BE2C (cell line): Measurements from ENCODE around the gene SYT7.

Experiments
- DNase-seq: peaks from one replicate; pipeline ENCODE4 v3.0.0-alpha.2; 2020
- H3K27me3 ChIP-seq: fragments of 250-450 bp; sonication (Bioruptor Pico); 2 replicates; pipeline ENCODE4 v1.5.1; 2020; ENCODE audit warnings: mild to moderate bottlenecking
- H3K36me3 ChIP-seq: fragments of 250-450 bp; sonication (Bioruptor Pico); 2 replicates; pipeline ENCODE4 v1.5.1; 2020; ENCODE audit warnings: mild to moderate bottlenecking
- H3K4me1 ChIP-seq: fragments of 250-450 bp; sonication (Bioruptor Pico); 2 replicates; pipeline ENCODE4 v1.5.1; 2020
- H3K4me3 ChIP-seq: 2 replicates; pipeline ENCODE4 v1.5.1; 2011; ENCODE audit warnings: low read depth, low read length
- H3K9me3 ChIP-seq: fragments of 250-450 bp; sonication (Bioruptor Pico); 2 replicates; pipeline ENCODE4 v1.5.1; 2020
- TF ChIP-seq, protein P1 (sequence below): IDR thresholded peaks from 2 replicates; pipeline ENCODE4 v1.5.1; 2012; ENCODE audit warnings: mild to moderate bottlenecking, low read depth, low read length

SYT7 gene

DNA sequence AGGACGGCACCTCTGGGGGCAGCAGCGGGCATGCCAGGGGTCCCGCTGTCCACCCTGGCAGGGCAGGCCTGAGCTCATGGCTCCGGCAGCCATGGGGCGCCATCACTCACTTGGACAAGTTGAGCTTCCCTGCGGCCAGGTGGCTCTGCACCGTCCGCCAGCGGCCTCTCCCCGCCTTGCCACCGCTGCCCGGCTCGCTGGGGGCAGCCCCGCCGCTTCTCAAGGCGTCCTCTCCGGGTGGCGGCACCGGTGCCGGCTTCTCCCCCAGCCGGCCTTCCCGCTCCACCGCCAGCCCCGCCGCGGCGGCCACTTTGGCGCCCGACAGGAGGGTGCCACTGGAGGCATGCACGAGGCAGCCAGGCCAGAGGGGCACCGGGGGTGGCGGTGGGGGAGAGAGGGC is 35.0 kb downstream of the SYT7 start:
- Histone ChIP-seq H3K36me3 (no peaks in the 10 kb centered on the region), H3K9me3 (no peaks in the 10 kb centered on the region), H3K4me1 (peaks cover 14% of the 10 kb centered on the region), H3K27me3 (no peaks in the 10 kb centered on the region), H3K4me3 (no peak overlapping the region)
- TF ChIP-seq, protein P1, sequence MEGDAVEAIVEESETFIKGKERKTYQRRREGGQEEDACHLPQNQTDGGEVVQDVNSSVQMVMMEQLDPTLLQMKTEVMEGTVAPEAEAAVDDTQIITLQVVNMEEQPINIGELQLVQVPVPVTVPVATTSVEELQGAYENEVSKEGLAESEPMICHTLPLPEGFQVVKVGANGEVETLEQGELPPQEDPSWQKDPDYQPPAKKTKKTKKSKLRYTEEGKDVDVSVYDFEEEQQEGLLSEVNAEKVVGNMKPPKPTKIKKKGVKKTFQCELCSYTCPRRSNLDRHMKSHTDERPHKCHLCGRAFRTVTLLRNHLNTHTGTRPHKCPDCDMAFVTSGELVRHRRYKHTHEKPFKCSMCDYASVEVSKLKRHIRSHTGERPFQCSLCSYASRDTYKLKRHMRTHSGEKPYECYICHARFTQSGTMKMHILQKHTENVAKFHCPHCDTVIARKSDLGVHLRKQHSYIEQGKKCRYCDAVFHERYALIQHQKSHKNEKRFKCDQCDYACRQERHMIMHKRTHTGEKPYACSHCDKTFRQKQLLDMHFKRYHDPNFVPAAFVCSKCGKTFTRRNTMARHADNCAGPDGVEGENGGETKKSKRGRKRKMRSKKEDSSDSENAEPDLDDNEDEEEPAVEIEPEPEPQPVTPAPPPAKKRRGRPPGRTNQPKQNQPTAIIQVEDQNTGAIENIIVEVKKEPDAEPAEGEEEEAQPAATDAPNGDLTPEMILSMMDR = no peak
- DNase-seq = no peak

DNA sequence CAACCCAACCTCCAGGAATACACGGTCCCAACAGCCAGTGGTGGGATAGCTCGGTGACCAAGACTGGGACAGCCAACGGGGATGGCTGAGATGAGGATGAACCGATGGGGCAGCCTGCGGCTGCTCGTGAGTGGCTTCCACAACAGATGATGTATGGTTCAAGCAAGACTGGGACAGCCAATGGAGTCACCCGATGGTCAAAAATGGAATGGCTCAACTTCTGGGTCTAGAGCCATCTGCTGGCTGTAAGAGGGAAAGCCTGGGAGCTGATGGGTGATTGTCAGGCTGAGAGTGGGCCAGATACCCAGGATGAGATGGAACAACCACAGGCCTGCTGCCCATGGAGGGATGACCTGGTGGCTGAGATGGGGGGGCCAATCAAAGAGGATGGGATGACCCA is 35.5 kb downstream of the SYT7 start:
- Histone ChIP-seq H3K27me3 (no peaks in the 10 kb centered on the region), H3K4me3 (no peak overlapping the region), H3K36me3 (no peaks in the 10 kb centered on the region), H3K9me3 (no peaks in the 10 kb centered on the region), H3K4me1 (peaks cover 20% of the 10 kb centered on the region)
- DNase-seq = no peak
- TF ChIP-seq, protein P1 = peak; percentile 55

DNA sequence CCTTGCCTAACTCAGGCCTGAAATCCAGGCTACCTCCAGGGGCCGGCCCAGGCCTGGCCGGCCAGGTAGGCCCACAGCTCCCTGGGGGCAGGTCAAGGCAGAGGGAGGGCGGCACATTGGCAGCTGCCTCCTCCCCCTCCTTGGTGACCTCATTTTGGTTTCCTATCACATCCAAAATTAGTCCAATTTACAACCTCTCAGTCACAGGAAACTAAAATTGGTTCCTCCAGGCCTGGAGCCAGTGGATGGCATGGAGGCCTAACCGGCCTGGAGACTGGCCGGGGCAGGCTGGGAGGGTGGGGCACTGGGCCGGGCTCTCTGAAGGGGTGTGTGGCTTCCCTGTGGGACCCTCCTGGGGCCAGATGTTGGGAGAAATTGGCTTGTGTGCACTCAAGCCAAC is 36.4 kb downstream of the SYT7 start:
- H3K4me3 ChIP-seq = no peak overlapping the region
- DNase-seq = no peak
- no peaks in the 10 kb centered on the region for H3K9me3 ChIP-seq
- H3K27me3 ChIP-seq = no peaks in the 10 kb centered on the region
- H3K36me3 ChIP-seq = no peaks in the 10 kb centered on the region
- TF ChIP-seq, protein P1 = no peak
- H3K4me1 ChIP-seq = peaks cover 20% of the 10 kb centered on the region

DNA sequence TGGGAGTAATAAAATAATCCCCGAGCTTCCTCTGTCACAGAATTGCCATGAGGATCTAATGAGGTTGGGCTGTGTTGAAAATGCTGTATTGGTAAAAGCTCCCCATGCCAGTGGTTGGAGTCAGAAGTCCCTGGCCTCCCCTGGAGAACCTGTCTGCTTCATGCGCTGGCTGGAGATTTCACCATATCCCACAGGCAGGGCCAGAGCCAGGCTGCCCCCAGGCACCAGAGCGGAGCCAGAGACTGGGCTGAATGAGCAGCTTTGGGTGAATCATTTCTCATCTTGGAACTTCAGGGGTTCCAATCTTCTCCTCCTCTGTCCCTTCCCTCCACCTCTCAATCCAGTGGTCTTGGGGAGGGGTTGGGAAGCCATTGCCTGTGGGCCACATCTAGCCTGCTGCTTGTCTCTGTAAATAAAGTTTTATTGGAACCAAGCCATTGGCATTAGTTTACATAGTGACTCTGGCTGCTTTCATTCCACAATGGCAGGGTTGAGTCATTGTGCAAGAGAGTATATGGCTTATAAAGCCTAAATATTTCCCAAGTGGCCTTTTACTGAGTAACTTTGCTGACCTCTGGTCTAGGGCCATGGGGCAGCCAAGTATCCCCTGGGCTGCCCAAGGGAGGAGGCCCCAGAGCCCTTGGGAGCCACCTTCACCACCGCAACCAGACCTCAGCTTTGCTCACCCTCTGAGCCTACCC is 37.1 kb downstream of the SYT7 start:
- Histone ChIP-seq H3K27me3 (no peaks in the 10 kb centered on the region), H3K9me3 (no peaks in the 10 kb centered on the region), H3K4me3 (no peak overlapping the region), H3K36me3 (no peaks in the 10 kb centered on the region), H3K4me1 (peaks cover 20% of the 10 kb centered on the region)
- DNase-seq = no peak
- TF ChIP-seq, protein P1 = no peak

DNA sequence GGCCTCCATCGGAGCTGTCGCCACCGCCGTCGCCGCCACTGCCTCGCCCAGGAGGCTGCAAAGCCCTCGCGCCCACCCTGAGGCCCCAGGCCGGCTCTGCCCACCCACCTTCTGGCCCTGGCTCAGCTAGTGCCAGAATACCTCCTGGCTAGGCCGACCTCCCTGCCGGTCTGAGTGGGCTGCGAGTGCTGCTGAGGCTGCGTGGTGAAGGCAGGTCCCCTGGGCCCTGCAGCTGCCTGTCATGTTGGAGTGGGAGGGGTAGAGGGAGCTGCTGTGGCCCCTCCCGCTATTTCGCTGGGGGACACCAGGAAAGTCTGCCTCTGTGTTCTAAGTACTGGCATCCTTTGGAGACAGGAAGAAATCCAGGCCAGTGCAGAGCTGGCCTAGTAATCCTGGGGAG is 38.2 kb downstream of the SYT7 start:
- no peaks in the 10 kb centered on the region for H3K36me3 ChIP-seq
- no peaks in the 10 kb centered on the region for H3K27me3 ChIP-seq
- peak; percentile 39 for DNase-seq
- H3K9me3 ChIP-seq = no peaks in the 10 kb centered on the region
- H3K4me3 ChIP-seq = no peak overlapping the region
- TF ChIP-seq, protein P1 = no peak
- H3K4me1 ChIP-seq = peaks cover 24% of the 10 kb centered on the region

DNA sequence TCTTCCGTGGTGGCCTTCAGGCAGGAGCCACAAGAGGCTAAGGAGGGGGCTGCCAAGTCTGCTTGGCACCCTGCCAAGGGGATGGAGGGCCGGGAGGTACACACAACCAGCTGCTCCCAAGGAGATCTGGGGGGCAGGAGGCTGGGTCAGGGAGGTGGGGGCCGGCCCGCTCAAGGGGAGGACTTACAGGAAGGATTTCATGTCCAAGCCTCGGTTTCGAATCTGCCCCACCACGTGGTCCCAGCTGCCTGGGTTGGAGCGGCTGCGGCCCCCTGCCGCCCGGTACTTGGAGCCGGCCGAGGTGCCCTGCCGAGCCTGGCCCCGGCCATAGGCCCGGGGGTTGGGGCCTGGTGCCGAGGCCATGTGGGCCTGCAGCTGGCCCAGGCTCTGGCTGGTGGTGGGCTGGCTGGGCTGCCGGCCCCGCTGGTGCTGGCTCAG is 38.8 kb downstream of the SYT7 start:
- H3K4me3 ChIP-seq = no peak overlapping the region
- peak; percentile 41 for DNase-seq
- no peaks in the 10 kb centered on the region for H3K9me3 ChIP-seq
- H3K36me3 ChIP-seq = no peaks in the 10 kb centered on the region
- H3K4me1 ChIP-seq = peaks cover 28% of the 10 kb centered on the region
- no peaks in the 10 kb centered on the region for H3K27me3 ChIP-seq
- TF ChIP-seq, protein P1 = no peak
